GM20431 (cell line): ENCODE results near the gene COL6A3.

Experiments
- in situ Hi-C: fragments of 300-500 bp; cut with MseI, MboI; formaldehyde crosslinking; loops from one replicate; pipeline ENCODE4 v1.15.0; 2020; ENCODE audit warnings: low sequenced_read_pairs; ENCODE audit not compliant: unreplicated experiment

Gene COL6A3

GRCh38 chr2:237441605-237442274 lies 27.8 kb upstream of the COL6A3 start:
- in situ Hi-C loops: no loop called here

- in situ Hi-C loops: no loop called here
Observed at GRCh38 chr2:237440819-237441281, 26.9 kb upstream of the COL6A3 start.

- in situ Hi-C loops: no loop called here
Observed at GRCh38 chr2:237438080-237438940, 24.3 kb upstream of the COL6A3 start.

- in situ Hi-C loops: no loop called here
Observed at GRCh38 chr2:237437566-237437965, 23.6 kb upstream of the COL6A3 start.

GRCh38 chr2:237435844-237436587 lies 22.1 kb upstream of the COL6A3 start:
- in situ Hi-C loops: no loop called here

GRCh38 chr2:237434866-237435311 lies 20.9 kb upstream of the COL6A3 start:
- in situ Hi-C loops: no loop called here

GRCh38 chr2:237433920-237434676 lies 20.1 kb upstream of the COL6A3 start:
- in situ Hi-C loops: no loop called here

GRCh38 chr2:237432484-237433092 lies 18.6 kb upstream of the COL6A3 start:
- in situ Hi-C loops: no loop called here

GRCh38 chr2:237431837-237432236 lies 17.9 kb upstream of the COL6A3 start:
- in situ Hi-C loops: no loop called here

GRCh38 chr2:237431372-237431771 lies 17.4 kb upstream of the COL6A3 start:
- in situ Hi-C loops: no loop called here

- in situ Hi-C loops: no loop called here
Observed at GRCh38 chr2:237430861-237431260, 16.9 kb upstream of the COL6A3 start.

- in situ Hi-C loops: no loop called here
Observed at GRCh38 chr2:237429753-237430152, 15.8 kb upstream of the COL6A3 start.

GRCh38 chr2:237427769-237428506 lies 14.0 kb upstream of the COL6A3 start:
- in situ Hi-C loops: no loop called here

- in situ Hi-C loops: no loop called here
Observed at GRCh38 chr2:237426517-237426916, 12.6 kb upstream of the COL6A3 start.

- in situ Hi-C loops: no loop called here
Observed at GRCh38 chr2:237425320-237425719, 11.4 kb upstream of the COL6A3 start.

- in situ Hi-C loops: no loop called here
Observed at GRCh38 chr2:237424544-237424943, 10.6 kb upstream of the COL6A3 start.

GRCh38 chr2:237423891-237424290 lies 9.9 kb upstream of the COL6A3 start:
- in situ Hi-C loops: no loop called here

- in situ Hi-C loops: no loop called here
Observed at GRCh38 chr2:237422309-237422708, 8.3 kb upstream of the COL6A3 start.
